Transverse colon (tissue), 3 donors: ENCODE measurements around the gene AHCY.

Experiments
- CTCF ChIP-seq, 5 experiments: fragments of 200-600 bp in 3 of 5; fragments of 450-650 bp in 2 of 5; sonication (generic) in 3 of 5; IDR thresholded peaks; 1 replicate in 2 of 5; 2 replicates in 3 of 5; pipeline ENCODE4 v1.5.1; 2016 to 2017; ENCODE audit warnings: antibody characterized with exemption in 5 of 5, inconsistent platforms in 3 of 5, mild to moderate bottlenecking in 2 of 5, moderate library complexity in 1 of 5
- POLR2A ChIP-seq: fragments of 450-650 bp; IDR thresholded peaks from one replicate; pipeline ENCODE4 v1.6.1; 2016; ENCODE audit warnings: antibody characterized with exemption, mild to moderate bottlenecking, moderate library complexity

- TF ChIP-seq POLR2A (no peak), CTCF (IDR thresholded peaks at IDR 0.05) (no peak)
Measured at GRCh38 chr20:34254979-34255378, 48.2 kb downstream of the AHCY start.
